Hepatic stellate cell (primary cell): ENCODE measurements around the gene CHCHD3.
"Not testable (repeated sequence)": the region's sequence is repeated elsewhere in the genome, so short reads cannot be mapped to it uniquely, and the experiment has no call there.

Source experiments
- DNase-seq: peaks from one replicate; pipeline ENCODE4 v3.0.0; 2011; ENCODE audit warnings: low spot score

The CHCHD3 gene

GRCh38 chr7:132950725-132951124 is 131.2 kb downstream of the CHCHD3 start:
- no peak for DNase-seq

DNA sequence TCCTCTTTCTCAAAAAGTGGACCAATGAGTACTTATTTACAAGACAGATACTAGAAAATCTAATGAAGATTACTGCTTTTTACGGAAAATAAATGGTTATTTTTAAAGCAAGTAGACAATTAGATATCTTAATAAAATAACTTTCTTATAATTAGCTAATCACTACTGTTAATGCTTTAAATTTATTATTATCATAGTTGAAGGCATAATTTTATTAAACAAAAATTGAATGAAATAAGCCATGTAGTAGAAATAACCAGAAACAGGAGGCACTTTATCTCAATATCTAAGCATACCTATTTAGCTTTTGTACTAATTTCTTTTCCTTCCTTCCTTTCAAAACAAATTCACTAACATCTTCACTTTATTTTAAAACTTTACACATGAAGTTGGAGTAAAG is 134.9 kb downstream of the CHCHD3 start:
- DNase-seq: no peak

GRCh38 chr7:132944774-132945173 is 137.1 kb downstream of the CHCHD3 start:
- no peak for DNase-seq

- no peak for DNase-seq
Observed at GRCh38 chr7:132943645-132944044, 138.2 kb downstream of the CHCHD3 start.

DNA sequence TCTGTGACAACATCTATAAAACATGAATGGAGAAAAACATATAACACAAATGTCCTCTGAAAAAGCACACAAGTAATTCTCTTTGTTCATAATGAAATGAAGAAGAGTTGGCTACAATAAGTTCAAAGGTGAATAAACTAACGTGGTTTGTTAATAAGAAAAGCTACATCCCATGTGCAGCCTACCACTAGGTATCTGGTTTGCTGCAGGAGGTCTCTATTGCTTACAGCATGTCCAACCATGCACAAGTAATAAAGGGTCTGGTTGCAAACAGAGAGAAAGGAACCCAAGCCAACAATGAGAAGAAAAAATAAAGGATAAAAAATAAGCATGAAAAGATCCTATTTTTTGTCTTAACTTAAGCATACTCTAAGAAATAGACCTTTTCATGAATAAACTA is 139.2 kb downstream of the CHCHD3 start:
- DNase-seq: no peak

GRCh38 chr7:132941905-132942304 is 140.0 kb downstream of the CHCHD3 start:
- no peak for DNase-seq

DNA sequence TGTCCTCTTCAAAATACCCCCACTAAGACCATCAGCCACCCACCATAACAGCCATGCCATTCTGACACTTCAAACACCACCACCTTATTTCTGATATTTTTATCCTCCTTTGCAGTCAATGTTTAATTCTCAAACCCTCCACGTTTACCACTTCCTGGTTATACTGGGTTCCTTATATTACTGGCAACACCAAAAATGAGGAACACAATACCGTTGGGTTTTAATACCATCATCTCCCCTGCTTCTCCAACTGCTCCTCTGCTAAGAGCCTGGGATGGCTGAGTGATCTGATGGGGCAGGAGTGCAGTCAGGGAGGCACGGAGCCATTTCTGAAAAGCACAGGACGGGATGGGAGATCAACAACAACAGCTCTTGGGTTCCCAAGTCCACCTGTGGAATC is 140.5 kb downstream of the CHCHD3 start:
- no peak for DNase-seq

- no peak for DNase-seq
Observed at GRCh38 chr7:132940084-132940483, 141.8 kb downstream of the CHCHD3 start.

- no peak for DNase-seq
Observed at GRCh38 chr7:132939495-132939894, 142.4 kb downstream of the CHCHD3 start.

DNA sequence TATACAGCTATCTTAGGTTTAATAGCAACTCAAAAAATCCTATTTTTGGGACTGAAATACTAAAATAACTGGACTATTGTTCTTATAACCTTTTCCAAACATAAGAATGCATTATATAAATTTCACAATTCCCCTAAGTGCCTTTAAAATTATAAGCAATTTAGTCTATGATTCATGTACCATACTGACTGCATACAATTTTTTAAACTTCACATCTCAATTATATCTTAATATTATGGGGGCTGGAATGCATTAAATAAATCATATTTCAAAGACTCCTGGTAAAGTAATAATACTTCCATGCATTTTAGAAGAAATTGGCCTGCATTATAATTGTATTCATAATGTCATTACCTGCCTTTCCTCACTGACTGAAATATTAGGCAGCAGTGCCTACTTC is 144.6 kb downstream of the CHCHD3 start:
- DNase-seq: no peak

DNA sequence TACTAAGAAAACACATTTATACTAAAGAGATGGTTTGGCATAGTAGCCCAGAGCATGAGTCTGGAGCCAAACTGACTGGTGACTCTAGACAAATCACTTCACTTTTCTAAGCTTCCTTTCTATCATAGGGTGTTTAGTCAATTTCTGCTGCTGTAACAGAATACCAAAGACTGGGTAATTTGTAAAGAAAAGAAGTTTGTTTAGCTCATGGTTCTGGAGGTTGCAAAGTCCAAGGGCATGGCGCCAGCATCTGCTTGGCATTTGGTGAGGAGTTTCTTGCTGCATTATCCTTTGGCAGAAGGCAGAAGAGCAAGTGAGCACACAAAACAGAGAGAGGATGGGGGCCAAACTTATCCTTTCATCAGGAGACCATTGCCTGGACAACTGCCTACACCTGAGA is 146.3 kb downstream of the CHCHD3 start:
- no peak for DNase-seq

DNA sequence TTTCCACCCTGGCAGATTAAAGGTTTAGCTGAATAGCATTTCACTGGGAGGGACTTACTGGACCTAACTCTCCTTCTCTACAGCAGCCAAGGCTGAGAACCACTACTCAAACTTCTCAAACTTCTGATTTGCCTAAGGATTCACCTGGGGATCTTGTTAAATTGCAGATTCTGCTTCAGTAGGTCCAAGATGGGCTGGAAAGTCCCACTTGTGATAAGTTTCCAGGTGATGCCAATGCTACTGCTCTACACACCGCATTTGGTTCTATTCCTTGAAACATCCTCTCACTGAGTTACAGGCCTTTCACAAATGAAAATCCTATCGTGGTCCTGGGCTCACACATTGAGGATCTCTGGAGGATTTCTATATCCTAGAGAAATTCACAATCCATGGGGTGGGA is 147.9 kb downstream of the CHCHD3 start:
- no peak for DNase-seq

DNA sequence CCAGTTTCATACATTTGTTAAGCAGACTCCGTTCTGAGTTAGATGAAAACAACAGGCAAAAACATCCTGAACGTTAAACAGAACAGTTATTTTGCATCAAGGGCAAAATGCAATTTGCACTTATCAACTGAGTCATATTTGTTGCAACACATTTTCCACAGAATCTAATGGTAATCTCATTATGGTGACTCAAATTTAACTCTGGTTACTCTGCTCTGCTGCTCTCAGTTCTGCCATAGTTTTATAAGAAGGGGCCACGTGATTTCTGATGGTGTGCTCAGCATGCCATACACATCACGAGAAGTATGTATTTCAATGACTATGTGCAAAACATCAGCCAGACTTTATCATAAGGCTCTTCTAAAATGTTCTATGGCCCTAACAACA is 148.8 kb downstream of the CHCHD3 start:
- DNase-seq: no peak

DNA sequence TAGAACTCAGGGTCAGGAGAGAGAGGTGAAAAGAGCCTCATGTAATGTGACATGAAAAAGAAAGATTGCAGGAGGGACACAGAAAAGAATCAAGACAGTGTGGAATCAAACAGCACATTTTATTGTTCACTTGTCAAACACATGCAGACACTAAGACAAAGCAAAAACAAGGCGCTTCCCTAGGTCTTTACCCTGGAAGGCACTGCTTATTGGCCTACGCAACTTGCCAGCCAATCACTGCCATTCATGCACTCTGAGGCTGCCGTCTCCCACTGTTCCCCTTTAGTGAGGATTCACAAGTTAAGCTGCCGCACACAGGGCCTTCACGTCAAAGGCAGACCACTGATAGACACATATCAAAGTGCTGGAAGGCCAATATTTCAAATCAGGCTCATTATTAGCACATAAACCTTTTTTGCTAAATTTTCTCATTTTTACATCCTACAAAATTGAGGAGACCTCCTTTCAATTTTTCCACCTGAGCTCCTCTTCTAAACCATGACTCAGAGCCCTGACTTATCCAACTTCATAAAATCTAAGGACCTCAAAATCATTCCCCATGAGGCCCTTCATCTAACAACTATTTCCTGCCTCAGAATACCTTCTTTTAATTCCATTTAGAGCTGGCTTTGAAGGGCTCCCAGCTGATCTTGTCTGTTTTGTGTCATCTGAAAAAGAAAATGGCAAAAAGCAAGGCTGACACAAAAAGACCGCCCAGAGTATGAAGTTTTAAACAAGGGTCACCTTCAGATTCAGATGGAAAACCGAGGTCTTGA is 149.4 kb downstream of the CHCHD3 start:
- DNase-seq: no peak

GRCh38 chr7:132930881-132931280 is 151.0 kb downstream of the CHCHD3 start:
- peak; percentile 4 for DNase-seq

DNA sequence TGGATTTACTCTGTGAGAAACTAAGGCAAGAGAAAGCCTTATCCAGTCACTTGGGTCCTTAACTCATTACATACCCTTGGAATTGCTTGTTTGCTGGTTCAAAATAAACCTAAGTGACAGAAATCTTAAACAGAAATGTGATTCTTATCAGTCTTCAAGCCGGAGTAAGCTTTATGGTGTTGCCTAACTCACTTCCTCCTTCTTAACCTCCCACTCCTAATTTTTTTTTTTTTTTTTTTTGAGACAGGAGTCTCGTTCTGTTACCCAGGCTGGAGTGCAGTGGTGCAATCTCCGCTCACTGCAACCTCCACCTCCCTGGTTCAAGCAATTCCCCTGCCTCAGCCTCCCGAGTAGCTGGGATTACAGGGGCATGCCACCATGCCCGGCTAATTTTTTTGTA is 151.9 kb downstream of the CHCHD3 start:
- not testable (repeated sequence) for DNase-seq

- no peak for DNase-seq
Observed at GRCh38 chr7:132919771-132920170, 162.1 kb downstream of the CHCHD3 start.

- no peak for DNase-seq
Observed at GRCh38 chr7:132915647-132916046, 166.2 kb downstream of the CHCHD3 start.

- DNase-seq: no peak
Observed at GRCh38 chr7:132910657-132911056, 171.2 kb downstream of the CHCHD3 start.

- DNase-seq: no peak
Observed at GRCh38 chr7:132907380-132907940, 174.4 kb downstream of the CHCHD3 start.

GRCh38 chr7:132906193-132906835 is 175.6 kb downstream of the CHCHD3 start:
- no peak for DNase-seq

- not testable (repeated sequence) for DNase-seq
Observed at GRCh38 chr7:132905136-132905535, 176.8 kb downstream of the CHCHD3 start.

DNA sequence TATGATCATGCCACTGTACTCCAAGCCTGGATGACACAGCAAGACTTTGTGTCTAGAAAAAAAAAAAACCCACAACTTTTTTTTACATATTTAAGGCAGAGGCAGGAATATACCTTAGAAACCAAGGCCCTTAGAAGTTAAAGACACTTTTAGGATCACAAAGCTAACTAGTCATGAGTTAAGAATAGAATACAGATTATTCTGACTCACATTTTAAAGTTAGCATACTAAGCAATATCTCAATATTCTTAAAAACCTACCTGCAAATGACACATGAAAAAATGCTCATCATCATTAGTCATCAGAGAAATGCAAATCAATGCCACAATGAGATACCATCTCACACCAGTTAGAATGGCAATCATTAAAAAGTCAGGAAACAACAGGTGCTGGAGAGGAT is 177.7 kb downstream of the CHCHD3 start:
- DNase-seq: no peak

DNA sequence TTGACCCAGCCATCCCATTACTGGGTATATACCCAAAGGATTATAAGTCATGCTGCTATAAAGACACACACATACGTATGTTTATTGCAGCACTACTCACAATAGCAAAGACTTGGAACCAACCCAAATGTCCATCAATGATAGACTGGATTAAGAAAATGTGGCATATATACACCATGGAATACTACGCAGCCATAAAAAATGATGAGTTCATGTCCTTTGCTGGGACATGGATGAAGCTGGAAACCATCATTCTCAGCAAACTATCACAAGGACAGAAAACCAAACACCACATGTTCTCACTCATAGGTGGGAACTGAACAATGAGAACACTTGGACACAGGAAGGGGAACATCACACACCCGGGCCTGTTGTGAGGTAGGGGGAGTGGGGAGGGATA is 179.6 kb downstream of the CHCHD3 start:
- DNase-seq: not testable (repeated sequence)
